Lung (tissue), 12 donors: ENCODE data around the gene ZNF414. TPM values are rescaled to one million over a fixed set of nuclear protein-coding genes. Genes with fewer than 3 reads are reported as not detected.

Experiments
- ATAC-seq: fragments of 200-7000 bp; cut with Tn5 transposase; one replicate; pipeline ENCODE4 v1.9.1; 2020; ENCODE audit warnings: moderate number of reproducible peaks; ENCODE audit not compliant: insufficient read depth, low FRiP score
- DNase-seq, 3 donors: peaks; one replicate each; pipeline ENCODE4 v3.0.0-alpha.2; 2013 to 2017
- H3K27ac ChIP-seq, 2 donors: one replicate each; pipeline ENCODE4 v1.5.1; 2013; ENCODE audit warnings: mild to moderate bottlenecking in 2 of 2, moderate library complexity in 2 of 2, control low read depth in 1 of 2, inconsistent platforms in 1 of 2, low read depth in 1 of 2, low read length in 1 of 2
- H3K27me3 ChIP-seq, 3 donors: one replicate each; pipeline ENCODE4 v1.5.1; 2013; ENCODE audit warnings: low read length in 2 of 3; ENCODE audit not compliant: control insufficient read depth in 3 of 3, insufficient read depth in 3 of 3
- H3K36me3 ChIP-seq, 4 donors: one replicate each; pipeline ENCODE4 v1.5.1; 2013; ENCODE audit warnings: low read length in 4 of 4, mild to moderate bottlenecking in 1 of 4, moderate library complexity in 1 of 4; ENCODE audit not compliant: control insufficient read depth in 4 of 4, insufficient read depth in 4 of 4
- H3K4me1 ChIP-seq, 5 donors: one replicate each; pipeline ENCODE4 v1.5.1; 2013; ENCODE audit warnings: low read length in 5 of 5, mild to moderate bottlenecking in 2 of 5, moderate library complexity in 1 of 5; ENCODE audit not compliant: control insufficient read depth in 5 of 5, insufficient read depth in 5 of 5
- H3K4me3 ChIP-seq: one replicate; pipeline ENCODE4 v1.5.1; 2013; ENCODE audit warnings: mild to moderate bottlenecking, control low read depth, moderate library complexity
- H3K9ac ChIP-seq, 2 donors: one replicate each; pipeline ENCODE4 v1.5.1; 2013; ENCODE audit warnings: low read length in 2 of 2, control low read depth in 1 of 2; ENCODE audit not compliant: insufficient read depth in 1 of 2
- H3K9me3 ChIP-seq, 4 donors: one replicate each; pipeline ENCODE4 v1.5.1; 2013; ENCODE audit warnings: low read length in 3 of 4, mild to moderate bottlenecking in 1 of 4, moderate library complexity in 1 of 4; ENCODE audit not compliant: control insufficient read depth in 4 of 4, insufficient read depth in 3 of 4
- WGBS, 2 donors: extraction: QIAGEN DNeasy Blood & Tissue Kit; methylation state at CpG; one replicate each; pipeline ENCODE4 v1.1.7; 2013; 5-methylcytosine and 5-hydroxymethylcytosine counted together
- polyA plus RNA-seq, 2 donors: library from polyadenylated mRNA; stranded (reverse); fragments of 200-250 nt; gene quantifications; one replicate each; pipeline ENCODE4 v1.2.1, GENCODE V29; 2013
- total RNA-seq, 2 donors: library from RNA; depleted of rRNA in 1 of 2; stranded (reverse); fragments of >200 nt in 1 of 2; gene quantifications; one replicate each; pipeline ENCODE4 v1.2.1, GENCODE V29; 2014 to 2021
- TF ChIP-seq, protein P1 (sequence below): IDR thresholded peaks from 2 replicates; pipeline ENCODE4 v1.5.1; 2012; ENCODE audit warnings: mild to moderate bottlenecking; ENCODE audit errors: control extremely low read depth, extremely low read depth
- donor health status: control.
- donor health status: control.
- donor health status: Bipolar disorder and iron deficiency.
- donor health status: healthy.
- donor health status: DM: yes; HTN: yes; CAD: no.

The ZNF414 gene
- total and polyA plus RNA-seq, 4 donors, result 17.7 to 35.7 (median 29.5) TPM

DNA sequence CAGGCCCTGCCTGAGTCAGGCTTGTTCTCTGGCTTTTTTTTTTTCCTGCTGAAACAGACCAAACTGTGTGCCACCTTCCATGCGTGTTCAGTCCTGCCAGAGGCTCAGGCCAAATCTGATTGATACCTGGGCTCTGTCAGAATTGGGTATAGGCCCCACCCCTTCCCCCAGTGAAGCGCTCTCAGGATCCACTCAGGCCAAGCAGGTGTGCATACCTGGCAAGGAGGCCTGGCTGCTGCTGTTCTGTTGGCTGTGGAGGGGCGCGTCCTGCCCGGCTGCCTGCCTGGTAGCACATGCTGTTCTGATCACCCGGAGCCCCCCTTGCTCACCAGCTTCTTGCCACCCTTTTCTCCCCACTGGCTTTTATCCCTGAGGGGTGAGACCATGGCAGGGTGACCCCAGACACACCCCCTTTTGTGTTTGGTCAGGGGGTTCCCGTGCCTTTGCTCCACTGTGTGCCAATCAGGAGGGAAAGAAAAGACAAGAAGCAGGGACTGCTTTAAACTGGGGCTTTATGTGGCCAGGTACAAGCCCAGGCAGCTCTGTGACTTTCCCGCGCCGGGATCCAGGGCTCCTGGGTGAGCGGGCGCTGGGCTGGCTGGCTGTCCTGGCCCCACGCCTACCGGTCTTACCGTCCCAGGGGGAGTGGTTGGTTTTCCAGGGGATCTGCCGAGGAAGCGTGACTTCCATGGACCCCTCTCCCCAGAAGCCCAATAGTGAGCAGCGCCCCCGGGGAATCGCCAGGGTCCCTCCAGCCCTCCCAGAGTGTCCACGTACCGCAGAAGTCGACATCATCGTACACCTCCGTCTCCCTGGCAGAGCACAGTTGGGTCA, 24.2 kb downstream of the ZNF414 start:
- ATAC-seq (no peak), DNase-seq (peak in 2 of 3 donors; percentile 29 to 49)
- TF ChIP-seq, protein P1, sequence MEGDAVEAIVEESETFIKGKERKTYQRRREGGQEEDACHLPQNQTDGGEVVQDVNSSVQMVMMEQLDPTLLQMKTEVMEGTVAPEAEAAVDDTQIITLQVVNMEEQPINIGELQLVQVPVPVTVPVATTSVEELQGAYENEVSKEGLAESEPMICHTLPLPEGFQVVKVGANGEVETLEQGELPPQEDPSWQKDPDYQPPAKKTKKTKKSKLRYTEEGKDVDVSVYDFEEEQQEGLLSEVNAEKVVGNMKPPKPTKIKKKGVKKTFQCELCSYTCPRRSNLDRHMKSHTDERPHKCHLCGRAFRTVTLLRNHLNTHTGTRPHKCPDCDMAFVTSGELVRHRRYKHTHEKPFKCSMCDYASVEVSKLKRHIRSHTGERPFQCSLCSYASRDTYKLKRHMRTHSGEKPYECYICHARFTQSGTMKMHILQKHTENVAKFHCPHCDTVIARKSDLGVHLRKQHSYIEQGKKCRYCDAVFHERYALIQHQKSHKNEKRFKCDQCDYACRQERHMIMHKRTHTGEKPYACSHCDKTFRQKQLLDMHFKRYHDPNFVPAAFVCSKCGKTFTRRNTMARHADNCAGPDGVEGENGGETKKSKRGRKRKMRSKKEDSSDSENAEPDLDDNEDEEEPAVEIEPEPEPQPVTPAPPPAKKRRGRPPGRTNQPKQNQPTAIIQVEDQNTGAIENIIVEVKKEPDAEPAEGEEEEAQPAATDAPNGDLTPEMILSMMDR, result no peak
- H3K27me3 ChIP-seq, result no peaks in the 10 kb centered on the region
- no peaks in the 10 kb centered on the region for H3K9me3 ChIP-seq
- no peak overlapping the region for H3K9ac ChIP-seq
- H3K4me1 ChIP-seq, result peaks cover 0 to 7% (median 0%) of the 10 kb centered on the region in 5 donors
- H3K4me3 ChIP-seq, result no peak overlapping the region
- peaks cover 7 to 54% (median 30%) of the 10 kb centered on the region in 4 donors for H3K36me3 ChIP-seq
- H3K27ac ChIP-seq, result peak overlapping the region in 1 of 2 donors; percentile 26
- WGBS, 2 donors, result 82 to 87% methylated on average over 25 of the region's 25 CpGs

DNA sequence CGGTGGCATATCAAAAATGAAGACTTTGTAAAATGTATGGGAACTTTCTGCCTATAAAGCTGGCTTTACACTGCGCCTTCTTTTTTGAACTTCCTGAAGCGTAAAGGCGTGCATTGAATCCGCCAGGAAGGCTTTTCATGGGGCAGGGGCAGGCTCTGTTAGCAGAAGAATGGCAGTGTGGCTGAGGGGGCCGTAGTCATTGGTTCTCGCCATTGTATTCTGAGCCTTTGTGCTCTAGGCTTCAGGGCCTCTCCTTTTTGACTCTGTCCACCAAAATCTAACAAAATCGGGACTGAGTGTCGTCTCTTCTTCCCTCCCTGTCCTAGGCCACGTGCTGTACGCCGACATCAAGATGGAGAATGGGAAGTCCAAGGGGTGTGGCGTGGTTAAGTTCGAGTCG, 25.6 kb downstream of the ZNF414 start:
- WGBS, 2 donors, result 64 to 74% methylated on average over 15 of the region's 15 CpGs
- peak overlapping the region in 1 of 2 donors; percentile 16 for H3K27ac ChIP-seq
- no peak overlapping the region for H3K9ac ChIP-seq
- no peaks in the 10 kb centered on the region for H3K27me3 ChIP-seq
- ATAC-seq (no peak), DNase-seq (no peak)
- no peaks in the 10 kb centered on the region for H3K9me3 ChIP-seq
- H3K36me3 ChIP-seq, result peaks cover 7 to 63% (median 34%) of the 10 kb centered on the region in 4 donors
- TF ChIP-seq, protein P1, result no peak
- H3K4me1 ChIP-seq, result peaks cover 0 to 7% (median 0%) of the 10 kb centered on the region in 5 donors
- H3K4me3 ChIP-seq, result no peak overlapping the region

DNA sequence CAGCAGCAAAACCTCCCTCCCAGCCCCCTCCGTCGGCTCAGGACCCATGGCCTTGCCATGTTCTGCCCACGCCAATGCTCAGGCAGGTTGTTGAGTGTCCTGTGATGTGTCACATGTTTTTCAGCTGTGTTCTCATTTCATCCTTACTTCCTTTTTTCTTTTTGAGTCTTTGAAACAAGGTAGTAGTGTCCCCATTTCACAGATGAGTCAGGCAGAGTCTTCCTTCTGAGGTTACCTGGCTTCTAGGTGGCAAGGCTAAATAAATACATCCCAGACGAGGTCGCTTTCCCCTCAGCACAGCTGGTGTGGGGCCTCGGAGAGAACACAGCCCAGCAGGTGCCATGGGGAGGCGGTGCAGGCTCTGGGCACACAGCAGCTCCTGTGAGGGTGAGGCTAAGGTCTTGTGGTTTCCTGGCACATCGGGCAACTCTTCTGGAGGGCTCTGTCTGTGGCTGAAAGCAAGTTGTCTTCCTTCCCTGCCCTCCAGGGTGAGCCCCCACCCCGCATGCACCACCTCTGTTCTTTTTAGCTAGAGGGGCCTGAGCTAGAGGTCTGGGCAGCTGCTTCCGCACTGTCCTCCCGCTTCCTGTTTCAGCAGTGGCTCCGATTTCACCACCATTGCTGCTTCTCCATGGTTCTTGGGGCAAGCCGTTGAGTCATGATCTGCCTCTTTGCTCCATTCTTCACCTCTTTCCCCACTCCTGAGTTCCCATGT, 26.7 kb downstream of the ZNF414 start:
- TF ChIP-seq, protein P1, result no peak
- Histone ChIP-seq H3K9ac (no peak overlapping the region), H3K4me1 (peaks cover 0 to 7% (median 0%) of the 10 kb centered on the region in 5 donors), H3K4me3 (no peak overlapping the region), H3K27ac (peak overlapping the region in 1 of 2 donors; percentile 65), H3K9me3 (no peaks in the 10 kb centered on the region), H3K27me3 (no peaks in the 10 kb centered on the region), H3K36me3 (peaks cover 7 to 69% (median 39%) of the 10 kb centered on the region in 4 donors)
- DNase-seq (no peak), ATAC-seq (peak; percentile 27)
- WGBS, 2 donors, result 41 to 65% methylated on average over 13 of the region's 13 CpGs
